HCT116 (cell line): ENCODE measurements around the gene AKR1C4. TPM values are rescaled to one million over a fixed set of nuclear protein-coding genes. Genes with fewer than 3 reads are reported as not detected.

ENCODE experiments used
- ATAC-seq: fragments of 200-7000 bp; cut with Tn5 transposase; 2 replicates; pipeline ENCODE4 v1.9.1; 2020; ENCODE audit warnings: mild to moderate bottlenecking, moderate library complexity
- BruUV-seq: library from RNA; stranded (reverse); fragments of 400-500 nt; replicated peaks from 2 replicates; lab custom pipeline; 2021; lab: Mats Ljungman, UMichigan
- CTCF ChIA-PET: fragments of 300-600 bp; sonication (Branson Sonifier 250); formaldehyde crosslinking; loops from one replicate; lab custom pipeline; 2021; ENCODE audit warnings: antibody characterized with exemption; lab: Charles Lee
- POLR2A ChIA-PET: fragments of 300-600, 350-600 bp; sonication (Branson Sonifier 250); formaldehyde crosslinking; loops from one replicate; lab custom pipeline; 2021; ENCODE audit warnings: antibody characterized with exemption; lab: Charles Lee
- RAD21 ChIA-PET, 2 experiments: fragments of 300-600 bp; sonication (Branson Sonifier 250); formaldehyde crosslinking; loops; one replicate each; lab custom pipeline; 2023; ENCODE audit warnings: low total read pairs in 2 of 2; ENCODE audit not compliant: uncharacterized antibody in 2 of 2, unreplicated experiment in 2 of 2, low non-redundant PET in 1 of 2; lab: Charles Lee
- DNase-seq: peaks from one replicate; pipeline ENCODE4 v3.0.0-alpha.2; 2010; ENCODE audit warnings: low read depth, low spot score
- H2AFZ ChIP-seq: fragments of 200-600 bp; shearing (Covaris generic), sonication (generic); 2 replicates; pipeline ENCODE4 v1.6.1; 2017; ENCODE audit warnings: low read depth, mixed run types, mixed read lengths, antibody characterized with exemption, low read length; ENCODE audit not compliant: poor library complexity, severe bottlenecking
- H3K27ac ChIP-seq: 2 replicates; pipeline ENCODE4 v1.5.1; 2012; ENCODE audit warnings: low read depth, low read length
- H3K27me3 ChIP-seq: fragments of 200-600 bp; sonication (generic); 2 replicates; pipeline ENCODE4 v1.6.1; 2016; ENCODE audit warnings: mixed run types, low read length, mixed read lengths; ENCODE audit not compliant: insufficient read depth
- H3K36me3 ChIP-seq, 2 experiments: fragments of 200-500 bp in 1 of 2; fragments of 200-600 bp in 1 of 2; sonication (Bioruptor generic) in 1 of 2; sonication (generic) in 1 of 2; 2 replicates each; pipeline versions ENCODE4 v1.5.1 to v1.6.1; 2014 to 2016; ENCODE audit warnings: low read length in 2 of 2, inconsistent platforms in 1 of 2, mixed read lengths in 1 of 2, mixed run types in 1 of 2; ENCODE audit not compliant: insufficient read depth in 2 of 2, control insufficient read depth in 1 of 2
- H3K4me1 ChIP-seq, 2 experiments: fragments of 200-600 bp in 1 of 2; sonication (generic) in 1 of 2; 2 replicates each; pipeline versions ENCODE4 v1.5.1 to v1.6.1; 2012 to 2017; ENCODE audit warnings: low read length in 2 of 2, inconsistent platforms in 1 of 2, mild to moderate bottlenecking in 1 of 2, mixed read lengths in 1 of 2, mixed run types in 1 of 2, moderate library complexity in 1 of 2; ENCODE audit not compliant: insufficient read depth in 2 of 2, control insufficient read depth in 1 of 2
- H3K4me2 ChIP-seq: fragments of 200-600 bp; sonication (generic); 2 replicates; pipeline ENCODE4 v1.6.1; 2017; ENCODE audit warnings: mixed run types, low read length, mixed read lengths
- H3K4me3 ChIP-seq, 2 experiments: fragments of 200-600 bp in 1 of 2; sonication (generic) in 1 of 2; replicated peaks in 1 of 2; 2 replicates each; pipeline ENCODE4 v1.5.1; 2011 to 2016; ENCODE audit warnings: low read length in 2 of 2, control low read depth in 1 of 2, low read depth in 1 of 2, mild to moderate bottlenecking in 1 of 2, mixed read lengths in 1 of 2, mixed run types in 1 of 2
- H3K79me2 ChIP-seq: fragments of 200-600 bp; sonication (generic); 2 replicates; pipeline ENCODE4 v1.6.1; 2017; ENCODE audit warnings: mild to moderate bottlenecking, mixed run types, low read length, moderate library complexity, mixed read lengths; ENCODE audit not compliant: insufficient read depth
- H3K9ac ChIP-seq: fragments of 200-600 bp; sonication (generic); 2 replicates; pipeline ENCODE4 v1.6.1; 2016; ENCODE audit warnings: low read length, mixed read lengths
- H3K9me2 ChIP-seq: fragments of 200-600 bp; sonication (generic), shearing (Covaris generic); 2 replicates; pipeline ENCODE4 v1.6.1; 2017; ENCODE audit warnings: mixed run types, mild to moderate bottlenecking, moderate library complexity; ENCODE audit not compliant: insufficient read depth
- H3K9me3 ChIP-seq, 2 experiments: fragments of 200-500 bp in 1 of 2; fragments of 200-600 bp in 1 of 2; sonication (Bioruptor generic) in 1 of 2; sonication (generic) in 1 of 2; 2 replicates each; pipeline ENCODE4 v1.6.1; 2014 to 2017; ENCODE audit warnings: low read length in 2 of 2, mixed read lengths in 2 of 2, inconsistent platforms in 1 of 2, low read depth in 1 of 2, mild to moderate bottlenecking in 1 of 2, mixed run types in 1 of 2, moderate library complexity in 1 of 2; ENCODE audit not compliant: control insufficient read depth in 1 of 2, insufficient read depth in 1 of 2
- H4K20me1 ChIP-seq: fragments of 200-600 bp; sonication (generic), shearing (Covaris generic); 2 replicates; pipeline ENCODE4 v1.6.1; 2017; ENCODE audit warnings: mixed run types, mild to moderate bottlenecking, moderate library complexity; ENCODE audit not compliant: insufficient read depth
- ATF3 ChIP-seq: IDR thresholded peaks from 2 replicates; pipeline ENCODE4 v1.6.1; 2012
- ELF1 ChIP-seq: IDR thresholded peaks from 2 replicates; pipeline ENCODE4 v1.6.1; 2012; ENCODE audit warnings: low read depth, borderline replicate concordance
- POLR2A ChIP-seq: IDR thresholded peaks from 2 replicates; pipeline ENCODE4 v1.7.0; 2011; ENCODE audit warnings: borderline replicate concordance; ENCODE audit not compliant: insufficient read depth, insufficient read length; ENCODE audit errors: extremely low read depth
- REST ChIP-seq: IDR thresholded peaks from 2 replicates; pipeline ENCODE4 v1.6.1; 2012; ENCODE audit warnings: low read depth
- SIN3A ChIP-seq: IDR thresholded peaks from 2 replicates; pipeline ENCODE4 v1.6.1; 2012; ENCODE audit warnings: low read depth
- TCF7L2 ChIP-seq: IDR thresholded peaks from 2 replicates; pipeline ENCODE4 v1.7.0; 2011; ENCODE audit warnings: borderline replicate concordance, inconsistent platforms; ENCODE audit not compliant: insufficient read depth, insufficient read length; ENCODE audit errors: extremely low read depth
- YY1 ChIP-seq: IDR thresholded peaks from 2 replicates; pipeline ENCODE4 v1.6.1; 2011; ENCODE audit warnings: low read length, low read depth, moderate library complexity, mild to moderate bottlenecking; ENCODE audit not compliant: insufficient replicate concordance; ENCODE audit errors: extremely low read depth
- ZFX ChIP-seq: fragments of 450-650 bp; IDR thresholded peaks from 2 replicates; pipeline ENCODE4 v1.6.1; 2017
- ZNF274 ChIP-seq: fragments of 200-500 bp; sonication (Bioruptor generic); IDR thresholded peaks from 2 replicates; pipeline ENCODE4 v1.6.1; 2014; ENCODE audit warnings: mild to moderate bottlenecking, low read depth, low read length, inconsistent platforms
- intact Hi-C: fragments of 100-400 bp; cut with micrococcal nuclease; formaldehyde crosslinking; loops from 2 replicates; pipeline ENCODE4 v1.10.0; 2022
- total RNA-seq: library from RNA; stranded (reverse); gene quantifications from one replicate; pipeline ENCODE4 v1.2.1, GENCODE V29; 2021; ENCODE audit not compliant: unreplicated experiment

Gene AKR1C4
- total RNA-seq, 1 experiment from 2014 or later = not detected

GRCh38 chr10:5268234-5268633 is 71.6 kb downstream of the AKR1C4 start:
- Histone ChIP-seq H2AFZ (no peak overlapping the region), H3K27me3 (no peaks in the 10 kb centered on the region), H3K36me3 (no peaks in the 10 kb centered on the region), H3K9me3 (peaks cover 0 to 11% of the 10 kb centered on the region in 2 experiments; a peak in 1 of 4 replicates), H3K9ac (no peak overlapping the region), H4K20me1 (no peaks in the 10 kb centered on the region), H3K79me2 (no peaks in the 10 kb centered on the region), H3K4me2 (no peak overlapping the region), H3K4me3 (no peak overlapping the region), H3K4me1 (no peaks in the 10 kb centered on the region), H3K9me2 (no peaks in the 10 kb centered on the region), H3K27ac (no peak overlapping the region)
- DNase-seq = no peak
- ChIA-PET CTCF (no interaction called here), RAD21 (no interaction called here), POLR2A (no interaction called here)
- BruUV-seq = no TSS peak
- TF ChIP-seq ATF3 = no peak
- TF ChIP-seq ZFX = no peak
- TF ChIP-seq YY1 = no peak
- TF ChIP-seq ZNF274 = no peak
- TF ChIP-seq SIN3A = no peak
- TF ChIP-seq REST = no peak
- no peak for TF ChIP-seq TCF7L2
- TF ChIP-seq POLR2A = no peak
- no peak for TF ChIP-seq ELF1
- intact Hi-C loops = no loop called here
- no peak for ATAC-seq

Other genes starting within 250 kb of the AKR1C4 start
- gene AKR1C1, start 233.4 kb upstream of the AKR1C4 start, total RNA-seq = 2.1 TPM
- gene AKR1C2, start 193.0 kb upstream of the AKR1C4 start, total RNA-seq = 0.25 TPM
- gene AKR1C3, start 102.4 kb upstream of the AKR1C4 start, total RNA-seq = 3.0 TPM
- gene AKR1C8, start 11.7 kb upstream of the AKR1C4 start, total RNA-seq = not detected
- gene UCN3, start 168.1 kb downstream of the AKR1C4 start, total RNA-seq = not detected
- 0.98 TPM for gene TUBAL3, start 208.0 kb downstream of the AKR1C4 start, total RNA-seq
- 51.2 TPM for gene NET1, start 215.7 kb downstream of the AKR1C4 start, total RNA-seq